Naive thymus-derived CD8-positive, alpha-beta T cell (primary cell): ENCODE data around the gene ENDOD1. TPM values are rescaled to one million over a fixed set of nuclear protein-coding genes. Genes with fewer than 3 reads are reported as not detected.

Experiments used
- ATAC-seq, 2 donors: fragments of 150-1000 bp; cut with Tn5 transposase in 1 of 2; sonication (Bioruptor Pico), chemical (Tn5 transposase) in 1 of 2; 1 replicate in 1 of 2; 2 replicates in 1 of 2; pipeline ENCODE4 v1.10.0; 2021; ENCODE audit warnings: mild to moderate bottlenecking in 2 of 2, moderate library complexity in 2 of 2
- POLR2A ChIA-PET: fragments of 350-600 bp; sonication (Branson Sonifier 250); formaldehyde crosslinking; loops from one replicate; lab custom pipeline; 2021; ENCODE audit warnings: antibody characterized with exemption; lab: Charles Lee
- DNase-seq, 10 donors: peaks; one replicate each; pipeline versions ENCODE4 v3.0.0 to v3.0.0-alpha.2; 2020 to 2022
- H3K27ac Mint-ChIP-seq, 10 donors: one replicate each; pipeline ENCODE4 v1.8.0; 2020 to 2022; ENCODE audit warnings: mild to moderate bottlenecking in 10 of 10, mixed read lengths in 10 of 10, moderate library complexity in 4 of 10, inconsistent platforms in 1 of 10
- H3K27me3 Mint-ChIP-seq, 5 donors: one replicate each; pipeline ENCODE4 v1.8.0; 2021 to 2022; ENCODE audit warnings: mixed read lengths in 5 of 5
- H3K36me3 Mint-ChIP-seq, 3 donors: one replicate each; pipeline ENCODE4 v1.8.0; 2020 to 2022; ENCODE audit warnings: mixed read lengths in 3 of 3, mild to moderate bottlenecking in 2 of 3, inconsistent platforms in 1 of 3
- H3K4me1 Mint-ChIP-seq, 4 donors: one replicate each; pipeline ENCODE4 v1.8.0; 2021 to 2022; ENCODE audit warnings: mixed read lengths in 4 of 4
- H3K4me3 Mint-ChIP-seq, 10 donors: one replicate each; pipeline ENCODE4 v1.8.0; 2020 to 2022; ENCODE audit warnings: mild to moderate bottlenecking in 10 of 10, mixed read lengths in 10 of 10, moderate library complexity in 6 of 10, inconsistent platforms in 1 of 10
- H3K9me3 Mint-ChIP-seq, 9 donors: one replicate each; pipeline ENCODE4 v1.8.0; 2020 to 2022; ENCODE audit warnings: mixed read lengths in 9 of 9, mild to moderate bottlenecking in 3 of 9, inconsistent platforms in 1 of 9, moderate library complexity in 1 of 9
- polyA plus RNA-seq, 3 donors: library from polyadenylated mRNA; unstranded; fragments of 300-500 nt; fragmentation: Illumina TruSeq; gene quantifications; one replicate each; pipeline ENCODE4 v1.2.3, GENCODE V29; 2021
- total RNA-seq, 8 experiments: library from RNA in 2 of 8; stranded (reverse) in 2 of 8; gene quantifications; one replicate each; pipeline ENCODE4 v1.2.3 and lab custom pipeline; 2021 to 2026

Gene ENDOD1
- total and polyA plus RNA-seq, 5 experiments from 2014 or later = 3.9 to 10.2 (median 10.1) TPM

- peaks cover 0 to 12% (median 0%) of the 10 kb centered on the region in 3 donors for H3K36me3 Mint-ChIP-seq
- no peak overlapping the region for H3K4me3 Mint-ChIP-seq
- DNase-seq = no peak
- H3K9me3 Mint-ChIP-seq = no peaks in the 10 kb centered on the region
- peaks cover 4 to 21% (median 18%) of the 10 kb centered on the region in 4 donors for H3K4me1 Mint-ChIP-seq
- H3K27me3 Mint-ChIP-seq = no peaks in the 10 kb centered on the region
- POLR2A ChIA-PET = no interaction called here
- ATAC-seq = no peak
- H3K27ac Mint-ChIP-seq = peak overlapping the region in 3 of 10 donors; percentile 5 to 72 (median 44)
Observed at GRCh38 chr11:95163106-95163505, 73.5 kb downstream of the ENDOD1 start.

GRCh38 chr11:95165638-95166037 lies 76.0 kb downstream of the ENDOD1 start:
- no peaks in the 10 kb centered on the region for H3K9me3 Mint-ChIP-seq
- peaks cover 0 to 8% (median 1%) of the 10 kb centered on the region in 3 donors for H3K36me3 Mint-ChIP-seq
- DNase-seq (no peak), ATAC-seq (no peak)
- peak overlapping the region in 2 of 10 donors; percentile 15 to 21 for H3K27ac Mint-ChIP-seq
- H3K4me1 Mint-ChIP-seq = peaks cover 0 to 14% (median 10%) of the 10 kb centered on the region in 4 donors
- no peak overlapping the region for H3K4me3 Mint-ChIP-seq
- no peaks in the 10 kb centered on the region for H3K27me3 Mint-ChIP-seq
- POLR2A ChIA-PET = no interaction called here

- Mint-ChIP-seq H3K9me3 (no peaks in the 10 kb centered on the region), H3K36me3 (peaks cover 0 to 11% (median 8%) of the 10 kb centered on the region in 3 donors), H3K27me3 (no peaks in the 10 kb centered on the region), H3K4me1 (peaks cover 0 to 14% (median 10%) of the 10 kb centered on the region in 4 donors), H3K4me3 (no peak overlapping the region), H3K27ac (no peak overlapping the region)
- POLR2A ChIA-PET = interaction anchor here (0.7 kb wide), 1 partner anchor 65 kb away, joined by 3 read pairs; no protein-coding TSS in a partner anchor
- ATAC-seq (no peak), DNase-seq (no peak)
Observed at GRCh38 chr11:95166781-95167180, 77.1 kb downstream of the ENDOD1 start.

- Mint-ChIP-seq H3K27ac (peak overlapping the region in 1 of 10 donors; percentile 41), H3K27me3 (no peaks in the 10 kb centered on the region), H3K36me3 (peaks cover 0 to 28% (median 4%) of the 10 kb centered on the region in 3 donors), H3K9me3 (no peaks in the 10 kb centered on the region), H3K4me1 (no peaks in the 10 kb centered on the region), H3K4me3 (no peak overlapping the region)
- DNase-seq (no peak), ATAC-seq (no peak)
- POLR2A ChIA-PET = no interaction called here
Observed at GRCh38 chr11:95170294-95170693, 80.6 kb downstream of the ENDOD1 start.

GRCh38 chr11:95175818-95176380 lies 86.3 kb downstream of the ENDOD1 start:
- POLR2A ChIA-PET = no interaction called here
- Mint-ChIP-seq H3K27ac (peak overlapping the region in 3 of 10 donors; percentile 3 to 15 (median 11)), H3K36me3 (peaks cover 7 to 62% (median 17%) of the 10 kb centered on the region in 3 donors), H3K4me1 (no peaks in the 10 kb centered on the region), H3K27me3 (no peaks in the 10 kb centered on the region), H3K4me3 (no peak overlapping the region), H3K9me3 (no peaks in the 10 kb centered on the region)
- ATAC-seq (no peak), DNase-seq (no peak)

Other genes with a start within 250 kb of the ENDOD1 start
- 10 to 100 TPM; 88.0 to 90.0 TPM for gene CWC15, start 116.3 kb upstream of the ENDOD1 start, total RNA-seq
- gene CWC15, start 116.3 kb upstream of the ENDOD1 start, polyA plus RNA-seq = 10 to 100 TPM; 47.6 to 61.3 (median 51.5) TPM
- 1 to 10 TPM in 1 of 2 experiments, under 1 TPM in 1; 0.69 to 1.2 TPM for gene KDM4D, start 116.1 kb upstream of the ENDOD1 start, total RNA-seq
- under 1 TPM; 0.13 to 0.24 (median 0.17) TPM for gene KDM4D, start 116.1 kb upstream of the ENDOD1 start, polyA plus RNA-seq
- not detected for gene KDM4E, start 64.6 kb upstream of the ENDOD1 start, total RNA-seq
- not detected for gene KDM4E, start 64.6 kb upstream of the ENDOD1 start, polyA plus RNA-seq
- not detected for gene KDM4F, start 40.4 kb upstream of the ENDOD1 start, total RNA-seq
- not detected for gene KDM4F, start 40.4 kb upstream of the ENDOD1 start, polyA plus RNA-seq
- gene SRSF8, start 22.9 kb upstream of the ENDOD1 start, total RNA-seq = 100 to 1,000 TPM; 124 to 125 TPM
- gene SRSF8, start 22.9 kb upstream of the ENDOD1 start, polyA plus RNA-seq = 100 to 1,000 TPM in 2 of 3 donors, 10 to 100 TPM in 1; 94.1 to 106 (median 106) TPM
- 10 to 100 TPM; 85.4 to 86.2 TPM for gene SESN3, start 141.4 kb downstream of the ENDOD1 start, total RNA-seq
- gene SESN3, start 141.4 kb downstream of the ENDOD1 start, polyA plus RNA-seq = 1 to 10 TPM; 1.3 to 1.8 (median 1.7) TPM